Right lobe of liver (tissue), 6 donors: ENCODE data around the gene CDH6. TPM values are rescaled to one million over a fixed set of nuclear protein-coding genes. Genes with fewer than 3 reads are reported as not detected.

Experiments
- ATAC-seq, 4 donors: fragments of 200-7000 bp; cut with Tn5 transposase; one replicate each; pipeline ENCODE4 v1.9.1; 2020; ENCODE audit warnings: mild to moderate bottlenecking in 4 of 4, moderate library complexity in 4 of 4
- DNase-seq, 3 donors: peaks; one replicate each; pipeline ENCODE4 v3.0.0-alpha.2; 2020
- H3K27ac ChIP-seq, 3 donors: fragments of 200-600 bp; one replicate each; pipeline ENCODE4 v1.8.0; 2022
- H3K27me3 ChIP-seq, 2 donors: fragments of 200-600 bp; one replicate each; pipeline ENCODE4 v1.8.0; 2022
- H3K36me3 ChIP-seq, 4 donors: fragments of 200-600 bp; sonication (generic) in 1 of 4; one replicate each; pipeline versions ENCODE4 v1.5.1 to v1.8.0; 2017 to 2022; ENCODE audit warnings: control low read depth in 1 of 4
- H3K4me1 ChIP-seq, 4 donors: fragments of 200-600 bp; sonication (generic) in 1 of 4; one replicate each; pipeline versions ENCODE4 v1.5.1 to v1.8.0; 2017 to 2022; ENCODE audit warnings: control low read depth in 1 of 4
- H3K4me3 ChIP-seq, 3 donors: fragments of 200-600 bp; one replicate each; pipeline ENCODE4 v1.8.0; 2022
- H3K9me3 ChIP-seq, 4 donors: fragments of 200-600 bp; sonication (generic) in 1 of 4; one replicate each; pipeline versions ENCODE4 v1.5.1 to v1.8.0; 2017 to 2022; ENCODE audit warnings: control low read depth in 1 of 4
- POLR2A ChIP-seq: fragments of 450-650 bp; IDR thresholded peaks from one replicate; pipeline ENCODE4 v1.6.1; 2017; ENCODE audit warnings: antibody characterized with exemption, mild to moderate bottlenecking
- WGBS: methylation state at CpG from one replicate; pipeline ENCODE4 v1.1.6; 2018; ENCODE audit warnings: low coverage, low lambda C conversion rate; ENCODE audit not compliant: insufficient coverage; ENCODE audit errors: missing lambda C conversion rate; 5-methylcytosine and 5-hydroxymethylcytosine counted together
- intact Hi-C, 2 donors: fragments of 100-400 bp; cut with DNase I; formaldehyde crosslinking; loops; one replicate each; pipeline versions ENCODE4 v1.11.2 to v1.14.1; 2022
- total RNA-seq, 6 experiments: library from RNA; depleted of rRNA in 2 of 6; stranded (reverse); fragments of >200 nt in 2 of 6; fragmentation: NEBNext Ultra II Directional in 3 of 6; extraction: Animal tissue kit (Norgen Biotek cat#: 25700) in 3 of 6; gene quantifications; one replicate each; pipeline versions ENCODE4 v1.1.0 to v1.2.4, GENCODE V29; 2016 to 2023
- TF ChIP-seq, protein P1 (sequence below), 4 donors: fragments of 200-600 bp in 3 of 4; fragments of 450-650 bp in 1 of 4; IDR thresholded peaks; one replicate each; pipeline versions ENCODE4 v1.5.1 to v1.8.0; 2016 to 2022; ENCODE audit warnings: antibody characterized with exemption in 4 of 4, mild to moderate bottlenecking in 2 of 4
- donor health status: DM: no; HTN: yes; CAD: no.
- donor health status: DM: no; HTN: no; CAD: no.
- donor health status: DM: no; HTN: no; CAD: no.
- donor health status: DM: no; HTN: yes; CAD: no.
- donor health status: DM: no; HTN: yes; CAD: no.

CDH6 gene
- total RNA-seq, 6 experiments from 2014 or later, result 0.49 to 1.8 (median 0.74) TPM

GRCh38 chr5:31377274-31377946, 183.9 kb downstream of the CDH6 start:
- H3K9me3 ChIP-seq, result no peaks in the 10 kb centered on the region
- H3K4me3 ChIP-seq, result no peak overlapping the region
- H3K36me3 ChIP-seq, result no peaks in the 10 kb centered on the region
- TF ChIP-seq, protein P1, sequence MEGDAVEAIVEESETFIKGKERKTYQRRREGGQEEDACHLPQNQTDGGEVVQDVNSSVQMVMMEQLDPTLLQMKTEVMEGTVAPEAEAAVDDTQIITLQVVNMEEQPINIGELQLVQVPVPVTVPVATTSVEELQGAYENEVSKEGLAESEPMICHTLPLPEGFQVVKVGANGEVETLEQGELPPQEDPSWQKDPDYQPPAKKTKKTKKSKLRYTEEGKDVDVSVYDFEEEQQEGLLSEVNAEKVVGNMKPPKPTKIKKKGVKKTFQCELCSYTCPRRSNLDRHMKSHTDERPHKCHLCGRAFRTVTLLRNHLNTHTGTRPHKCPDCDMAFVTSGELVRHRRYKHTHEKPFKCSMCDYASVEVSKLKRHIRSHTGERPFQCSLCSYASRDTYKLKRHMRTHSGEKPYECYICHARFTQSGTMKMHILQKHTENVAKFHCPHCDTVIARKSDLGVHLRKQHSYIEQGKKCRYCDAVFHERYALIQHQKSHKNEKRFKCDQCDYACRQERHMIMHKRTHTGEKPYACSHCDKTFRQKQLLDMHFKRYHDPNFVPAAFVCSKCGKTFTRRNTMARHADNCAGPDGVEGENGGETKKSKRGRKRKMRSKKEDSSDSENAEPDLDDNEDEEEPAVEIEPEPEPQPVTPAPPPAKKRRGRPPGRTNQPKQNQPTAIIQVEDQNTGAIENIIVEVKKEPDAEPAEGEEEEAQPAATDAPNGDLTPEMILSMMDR (IDR thresholded peaks at IDR 0.05), result no peak
- no peak for TF ChIP-seq POLR2A
- DNase-seq (no peak), ATAC-seq (no peak)
- intact Hi-C loops, result no loop called here
- no peaks in the 10 kb centered on the region for H3K27me3 ChIP-seq
- no peaks in the 10 kb centered on the region for H3K4me1 ChIP-seq
- no peak overlapping the region for H3K27ac ChIP-seq
- WGBS, result 76% methylated on average over 6 of the region's 6 CpGs

DNA sequence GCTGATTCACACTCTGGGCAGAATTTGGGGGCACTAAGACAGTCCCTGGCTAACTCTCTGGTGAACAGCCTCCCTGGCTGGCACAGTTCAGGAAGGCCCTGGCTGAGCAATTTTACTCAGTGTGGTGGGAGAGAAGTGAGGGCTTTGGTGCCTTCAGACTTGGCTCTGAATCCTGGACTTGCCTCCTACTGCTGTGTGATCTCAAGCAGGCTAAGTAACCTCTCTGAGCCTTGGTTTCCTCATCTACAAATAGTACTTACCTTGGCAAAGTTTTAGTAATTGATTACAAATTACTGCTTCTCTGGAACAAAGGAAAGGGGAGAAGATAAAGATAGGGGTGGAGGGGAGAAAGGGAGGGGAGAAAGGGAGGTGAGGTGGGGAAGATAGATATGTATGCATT, 184.7 kb downstream of the CDH6 start:
- no peak overlapping the region for H3K27ac ChIP-seq
- no peaks in the 10 kb centered on the region for H3K36me3 ChIP-seq
- no peak for DNase-seq
- no peak overlapping the region for H3K4me3 ChIP-seq
- no peak for TF ChIP-seq POLR2A
- ATAC-seq, result no peak
- no peaks in the 10 kb centered on the region for H3K27me3 ChIP-seq
- H3K9me3 ChIP-seq, result no peaks in the 10 kb centered on the region
- no peaks in the 10 kb centered on the region for H3K4me1 ChIP-seq
- intact Hi-C loops, result no loop called here
